Caco-2 (cell line): ENCODE measurements around the gene RIMS3. TPM values are rescaled to one million over a fixed set of nuclear protein-coding genes. Genes with fewer than 3 reads are reported as not detected.
"Not testable (repeated sequence)": the region's sequence is repeated elsewhere in the genome, so short reads cannot be mapped to it uniquely, and the experiment has no call there.

ENCODE experiments used
- BruUV-seq: library from RNA; stranded (reverse); fragments of 400-500 nt; replicated peaks from 2 replicates; lab custom pipeline; 2021; lab: Mats Ljungman, UMichigan
- CTCF ChIA-PET: fragments of 300-600 bp; sonication (Branson Sonifier 250); formaldehyde crosslinking; loops from one replicate; lab custom pipeline; 2022; ENCODE audit warnings: antibody characterized with exemption; lab: Charles Lee
- POLR2A ChIA-PET: fragments of 300-600 bp; sonication (Branson Sonifier 250); formaldehyde crosslinking; loops from one replicate; lab custom pipeline; 2022; ENCODE audit warnings: antibody characterized with exemption; lab: Charles Lee
- DNase-seq, 2 experiments: peaks; one replicate each; pipeline versions ENCODE4 v3.0.0 to v3.0.0-alpha.2; 2020 to 2022
- H3K27me3 ChIP-seq: replicated peaks from 2 replicates; pipeline ENCODE4 v1.6.0; 2011; ENCODE audit warnings: low read length; ENCODE audit not compliant: control insufficient read depth, insufficient read depth
- H3K36me3 ChIP-seq: 2 replicates; pipeline ENCODE4 v1.5.1; 2011; ENCODE audit warnings: low read length; ENCODE audit not compliant: control insufficient read depth, insufficient read depth
- H3K4me1 ChIP-seq: fragments of 250-450 bp; sonication (Bioruptor Pico); 2 replicates; pipeline ENCODE4 v1.5.1; 2020; ENCODE audit warnings: mild to moderate bottlenecking
- H3K4me3 ChIP-seq: 2 replicates; pipeline ENCODE4 v1.5.1; 2011; ENCODE audit warnings: low read depth, mild to moderate bottlenecking, control low read depth, low read length
- H3K9me3 ChIP-seq: fragments of 250-450 bp; sonication (Bioruptor Pico); 2 replicates; pipeline ENCODE4 v1.5.1; 2020; ENCODE audit warnings: mild to moderate bottlenecking, moderate library complexity
- H3K27ac Mint-ChIP-seq: one replicate; pipeline ENCODE4 v1.8.0; 2022; ENCODE audit warnings: mixed read lengths; ENCODE audit not compliant: unreplicated experiment
- H3K27me3 Mint-ChIP-seq: one replicate; pipeline ENCODE4 v1.8.0; 2022; ENCODE audit warnings: mixed read lengths; ENCODE audit not compliant: insufficient read depth, unreplicated experiment
- H3K36me3 Mint-ChIP-seq: one replicate; pipeline ENCODE4 v1.8.0; 2022; ENCODE audit warnings: mild to moderate bottlenecking, mixed read lengths; ENCODE audit not compliant: insufficient read depth, unreplicated experiment
- H3K4me1 Mint-ChIP-seq: one replicate; pipeline ENCODE4 v1.8.0; 2022; ENCODE audit warnings: low read depth, mixed read lengths; ENCODE audit not compliant: unreplicated experiment
- H3K4me3 Mint-ChIP-seq: one replicate; pipeline ENCODE4 v1.8.0; 2022; ENCODE audit warnings: mild to moderate bottlenecking, moderate library complexity, mixed read lengths; ENCODE audit not compliant: unreplicated experiment
- H3K9me3 Mint-ChIP-seq: one replicate; pipeline ENCODE4 v1.8.0; 2022; ENCODE audit warnings: mixed read lengths; ENCODE audit not compliant: unreplicated experiment
- CTCF ChIP-seq, 2 experiments: fragments of 200-600 bp in 1 of 2; IDR thresholded peaks; 1 replicate in 1 of 2; 2 replicates in 1 of 2; pipeline versions ENCODE4 v1.5.1 to v1.8.0; 2011 to 2022; ENCODE audit warnings: antibody characterized with exemption in 1 of 2, control low read depth in 1 of 2, inconsistent platforms in 1 of 2, low read depth in 1 of 2, low read length in 1 of 2, mild to moderate bottlenecking in 1 of 2, moderate library complexity in 1 of 2; ENCODE audit not compliant: insufficient read depth in 1 of 2, severe bottlenecking in 1 of 2, unreplicated experiment in 1 of 2
- intact Hi-C: fragments of 100-400 bp; cut with micrococcal nuclease; formaldehyde crosslinking; loops from one replicate; pipeline ENCODE4 v1.10.0; 2022; ENCODE audit not compliant: unreplicated experiment
- total RNA-seq: library from RNA; stranded (reverse); gene quantifications from 2 replicates; pipeline ENCODE4 v1.2.3, GENCODE V29; 2022

The RIMS3 gene
- total RNA-seq, 1 experiment from 2014 or later, result 3.1 TPM

DNA sequence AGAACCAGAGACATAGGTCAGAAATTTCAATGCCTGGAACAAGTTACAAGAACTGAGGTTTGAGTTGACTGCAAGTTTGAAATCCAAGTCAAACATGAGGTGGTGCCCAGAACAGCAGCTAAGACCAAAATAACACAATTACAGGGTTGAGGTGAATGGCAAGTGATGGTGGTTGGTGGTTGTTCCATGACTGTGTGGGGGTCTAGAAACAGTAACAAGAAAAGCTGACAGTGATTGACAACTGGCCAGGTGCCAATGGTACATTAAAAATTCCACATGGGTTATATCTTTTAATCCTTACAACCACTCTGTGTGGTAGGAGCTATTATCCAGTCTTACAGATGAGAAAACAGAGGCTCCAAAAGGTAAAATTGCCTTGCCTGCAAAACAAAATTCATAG, 32.0 kb downstream of the RIMS3 start:
- ChIA-PET POLR2A (no interaction called here), CTCF (no interaction called here)
- intact Hi-C loops, result loop anchor here (5.0 kb wide), 1 partner anchor 34 kb away; the partner anchor contains the start of gene RIMS3
- Histone ChIP-seq H3K36me3 (no peaks in the 10 kb centered on the region), H3K27me3 (no peaks in the 10 kb centered on the region), H3K4me1 (no peaks in the 10 kb centered on the region), H3K4me3 (no peak overlapping the region), H3K9me3 (no peaks in the 10 kb centered on the region)
- no peak for DNase-seq
- no peak for TF ChIP-seq CTCF (IDR thresholded peaks at IDR 0.05; ENCODE audit: insufficient read depth in 1 of 2, low read depth in 1 of 2, low read length in 1 of 2, severe bottlenecking in 1 of 2, unreplicated experiment in 1 of 2)
- no peaks in the 10 kb centered on the region for H3K9me3 Mint-ChIP-seq
- no peak overlapping the region for H3K27ac Mint-ChIP-seq
- H3K36me3 Mint-ChIP-seq, result no peaks in the 10 kb centered on the region
- no peaks in the 10 kb centered on the region for H3K27me3 Mint-ChIP-seq
- no peaks in the 10 kb centered on the region for H3K4me1 Mint-ChIP-seq
- no TSS peak for BruUV-seq
- no peak overlapping the region for H3K4me3 Mint-ChIP-seq

DNA sequence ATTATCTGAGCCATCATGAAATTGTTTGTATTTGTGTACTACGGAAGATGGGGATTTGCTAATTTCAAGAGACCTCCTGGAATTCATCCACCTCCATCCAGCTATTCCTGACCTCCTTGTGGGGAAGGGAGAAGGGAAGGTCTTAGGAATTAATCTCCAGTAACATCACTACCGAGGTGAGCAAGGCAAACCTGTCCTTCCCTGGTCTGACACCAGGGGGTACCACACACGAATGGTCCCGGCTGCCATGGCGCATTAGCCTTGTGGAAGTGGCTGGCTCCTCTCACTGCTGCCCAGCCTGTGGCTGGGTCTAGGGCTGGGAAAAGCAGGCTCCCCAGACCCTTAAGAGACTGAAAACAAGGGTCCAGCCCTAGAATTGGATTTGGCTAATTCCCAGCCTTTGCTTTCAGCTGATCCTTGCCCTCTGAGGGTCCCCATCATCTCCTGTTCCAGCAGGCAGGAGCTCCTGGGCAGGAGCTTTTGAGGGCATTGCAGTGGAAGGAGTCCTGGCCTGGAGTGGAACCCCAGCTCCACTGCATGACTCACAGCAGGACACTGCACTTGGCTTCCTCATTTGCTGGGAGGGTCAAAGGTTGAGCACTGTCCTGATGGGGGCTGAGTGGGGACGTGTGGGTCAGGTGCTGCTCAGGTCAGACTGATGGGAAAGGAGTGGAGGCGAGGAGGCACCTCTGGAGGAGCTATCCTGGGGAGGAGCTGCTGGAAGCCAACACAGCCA, 34.8 kb downstream of the RIMS3 start:
- TF ChIP-seq CTCF (IDR thresholded peaks at IDR 0.05; ENCODE audit: insufficient read depth in 1 of 2, low read depth in 1 of 2, low read length in 1 of 2, severe bottlenecking in 1 of 2, unreplicated experiment in 1 of 2), result peak in 1 of 2 experiments; percentile 11
- Histone ChIP-seq H3K36me3 (no peaks in the 10 kb centered on the region), H3K9me3 (no peaks in the 10 kb centered on the region), H3K4me1 (no peaks in the 10 kb centered on the region), H3K4me3 (no peak overlapping the region), H3K27me3 (no peaks in the 10 kb centered on the region)
- Mint-ChIP-seq H3K27ac (no peak overlapping the region), H3K4me3 (no peak overlapping the region), H3K36me3 (peaks cover 3% of the 10 kb centered on the region), H3K27me3 (no peaks in the 10 kb centered on the region), H3K9me3 (no peaks in the 10 kb centered on the region), H3K4me1 (no peaks in the 10 kb centered on the region)
- DNase-seq, result peak; percentile 14 to 21
- ChIA-PET CTCF (interaction anchor here (0.6 kb wide), 1 partner anchor 256 kb away, joined by 3 read pairs; no protein-coding TSS in a partner anchor), POLR2A (no interaction called here)
- no TSS peak for BruUV-seq
- intact Hi-C loops, result loop anchor here (5.0 kb wide), 1 partner anchor 37 kb away; the partner anchor contains the start of gene RIMS3

DNA sequence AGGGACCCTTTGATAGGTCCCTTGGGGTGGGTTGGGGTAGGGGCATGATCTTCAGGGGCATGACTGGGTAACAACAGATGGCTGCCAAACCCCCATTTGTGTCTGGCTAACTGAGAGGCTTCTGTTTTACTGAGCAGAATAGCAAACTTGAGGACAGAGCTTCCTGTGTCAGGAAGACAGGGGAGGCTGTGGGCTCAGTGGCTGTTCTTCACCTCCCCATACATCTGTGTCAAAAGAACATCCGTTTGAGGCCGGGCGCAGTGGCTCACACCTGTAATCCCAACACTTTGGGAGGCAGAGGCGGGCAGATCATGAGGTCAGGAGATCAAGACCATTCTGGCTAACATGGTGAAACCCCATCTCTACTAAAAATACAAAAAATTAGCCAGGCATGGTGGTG, 35.9 kb downstream of the RIMS3 start:
- CTCF ChIA-PET, H3K4me1 Mint-ChIP-seq, H3K36me3 ChIP-seq, POLR2A ChIA-PET, H3K9me3 ChIP-seq, intact Hi-C loops, H3K4me1 ChIP-seq, H3K36me3 Mint-ChIP-seq, H3K4me3 Mint-ChIP-seq, H3K9me3 Mint-ChIP-seq, H3K4me3 ChIP-seq, H3K27me3 Mint-ChIP-seq, DNase-seq, BruUV-seq, H3K27me3 ChIP-seq, H3K27ac Mint-ChIP-seq: not testable (repeated sequence)
